HG03196 (cell line): ENCODE data around the gene CNTNAP2.
"Not testable (repeated sequence)": the region's sequence is repeated elsewhere in the genome, so short reads cannot be mapped to it uniquely, and the experiment has no call there.

Experiments used
- ATAC-seq: cut with Tn5 transposase; IDR thresholded peaks from one replicate; pipeline ENCODE4 v1.9.1; 2021; ENCODE audit not compliant: unreplicated experiment

CNTNAP2 gene

DNA sequence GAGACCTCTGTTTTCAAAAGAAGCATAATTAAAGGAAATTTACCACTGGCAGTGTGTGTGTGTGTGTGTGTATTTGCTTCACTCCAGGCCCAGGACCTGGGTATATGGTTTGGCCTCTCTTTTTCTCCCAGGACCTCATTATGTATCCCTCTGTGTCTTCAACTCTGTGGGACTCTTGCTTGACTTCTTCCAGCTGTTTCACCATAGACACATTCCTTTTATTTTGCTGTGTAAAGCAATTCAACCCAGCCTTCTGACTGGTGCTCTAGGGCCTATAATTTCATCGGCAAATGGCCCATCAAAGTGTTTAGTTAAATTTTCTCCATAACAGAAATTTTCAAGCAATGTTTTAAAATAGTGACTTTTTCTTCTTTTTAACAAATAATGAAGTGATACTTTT lies 954.3 kb downstream of the CNTNAP2 start:
- no peak for ATAC-seq

DNA sequence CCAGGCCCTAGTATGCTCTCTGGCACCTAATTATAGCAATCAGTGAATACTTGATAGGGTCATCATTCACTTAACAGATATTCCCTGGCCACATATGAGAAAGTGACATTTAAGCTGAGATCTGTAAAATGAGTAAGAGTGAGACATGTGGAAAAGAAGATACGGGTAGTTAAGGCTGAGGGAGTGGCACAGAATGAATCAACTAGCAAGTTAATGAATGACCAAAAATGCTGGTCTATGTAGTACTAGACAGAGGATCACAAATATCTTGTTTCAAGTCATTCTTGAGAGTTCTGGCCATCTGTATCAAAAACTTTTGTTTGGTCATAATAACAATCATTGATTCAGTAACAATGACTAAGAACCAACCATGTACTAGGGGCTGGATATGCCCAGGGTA lies 954.9 kb downstream of the CNTNAP2 start:
- no peak for ATAC-seq

- no peak for ATAC-seq
These were observed 961.7 kb downstream of the CNTNAP2 start for GRCh38 chr7:147078312-147078711.

GRCh38 chr7:147079083-147079482 lies 962.5 kb downstream of the CNTNAP2 start:
- ATAC-seq = no peak

DNA sequence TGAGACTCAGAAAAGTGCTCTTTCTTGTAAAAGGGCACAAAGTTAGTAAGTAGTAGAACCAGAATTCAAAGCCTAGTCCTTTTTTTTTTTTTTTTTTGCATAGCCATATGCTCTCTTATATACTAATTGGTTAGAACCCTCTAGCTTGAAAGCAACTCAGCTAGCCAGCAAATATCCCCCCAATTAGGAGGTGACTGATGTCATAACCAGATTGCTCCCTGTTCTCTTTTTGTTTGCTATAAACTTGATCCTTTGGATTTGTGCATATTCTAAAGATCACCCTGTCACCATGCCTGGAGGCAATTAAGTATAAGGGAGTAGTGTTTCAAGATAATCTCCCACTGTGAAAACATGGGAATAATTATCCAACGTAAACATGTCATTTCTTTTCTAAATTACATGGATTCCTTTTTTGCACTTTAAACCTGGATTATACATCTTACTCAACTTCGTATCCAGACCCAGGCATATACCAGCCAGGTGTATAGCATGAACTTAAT lies 963.4 kb downstream of the CNTNAP2 start:
- ATAC-seq = no peak

- ATAC-seq = no peak
These were observed 964.5 kb downstream of the CNTNAP2 start for GRCh38 chr7:147081117-147081516.

GRCh38 chr7:147089051-147089461 lies 972.5 kb downstream of the CNTNAP2 start:
- ATAC-seq = no peak

- ATAC-seq = no peak
These were observed 973.0 kb downstream of the CNTNAP2 start for GRCh38 chr7:147089608-147090007.

DNA sequence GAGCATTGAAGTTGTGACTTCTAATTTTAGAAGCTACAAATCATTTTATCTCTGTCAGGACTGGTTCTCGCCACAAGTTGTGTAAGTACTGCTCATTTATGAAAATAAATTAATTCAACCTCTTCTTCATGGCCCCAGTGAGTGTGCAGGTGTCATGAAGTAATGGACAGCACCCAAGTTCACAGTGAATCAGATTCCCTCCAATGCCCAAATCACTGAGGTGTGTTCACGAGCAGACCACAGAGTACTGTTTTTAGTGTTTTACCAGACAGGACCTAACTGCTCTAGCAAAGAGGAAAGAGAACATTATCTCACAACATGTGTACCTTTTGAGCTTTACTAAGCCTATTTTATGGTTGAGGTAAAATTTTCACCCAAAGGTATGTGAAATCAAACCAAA lies 980.0 kb downstream of the CNTNAP2 start:
- no peak for ATAC-seq

DNA sequence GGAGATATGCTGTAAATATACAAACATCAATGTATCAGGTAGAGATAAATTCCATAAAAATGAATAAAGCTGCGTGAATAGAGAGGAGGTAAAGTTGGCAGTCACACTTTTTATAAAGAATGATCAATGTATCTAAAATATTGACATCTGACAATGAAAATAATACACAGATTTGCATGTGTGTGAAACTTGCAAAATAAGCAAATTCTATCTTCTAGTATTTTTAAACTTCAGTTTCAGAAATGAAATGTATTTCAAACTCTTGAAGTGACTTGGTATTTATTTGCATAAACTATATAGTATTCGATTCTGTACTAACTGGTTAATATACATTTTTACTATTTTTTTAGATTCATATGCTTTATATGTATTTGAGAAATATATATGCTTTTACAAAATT lies 986.6 kb downstream of the CNTNAP2 start:
- no peak for ATAC-seq

GRCh38 chr7:147106746-147107145 lies 990.1 kb downstream of the CNTNAP2 start:
- no peak for ATAC-seq

DNA sequence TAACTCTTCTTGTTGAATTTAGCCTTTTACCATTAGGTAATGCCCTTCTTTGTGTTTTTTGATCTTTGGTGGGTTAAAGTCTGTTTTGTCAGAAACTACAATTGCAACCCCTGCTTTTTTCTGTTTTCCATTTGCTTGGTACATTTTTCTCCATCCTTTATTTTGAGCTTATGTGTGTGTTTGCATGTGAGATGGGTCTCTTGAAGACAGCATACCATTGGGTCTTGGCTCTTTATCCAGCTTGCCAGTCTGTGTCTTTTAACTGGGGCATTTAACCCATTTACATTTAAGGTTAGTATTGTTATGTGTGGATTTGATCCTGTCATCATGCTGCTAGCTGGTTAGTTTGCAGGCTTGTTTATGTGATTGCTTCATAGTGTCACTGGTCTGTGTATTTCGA lies 997.9 kb downstream of the CNTNAP2 start:
- not testable (repeated sequence) for ATAC-seq

GRCh38 chr7:147136352-147136751 lies 1019.8 kb downstream of the CNTNAP2 start:
- ATAC-seq = no peak

DNA sequence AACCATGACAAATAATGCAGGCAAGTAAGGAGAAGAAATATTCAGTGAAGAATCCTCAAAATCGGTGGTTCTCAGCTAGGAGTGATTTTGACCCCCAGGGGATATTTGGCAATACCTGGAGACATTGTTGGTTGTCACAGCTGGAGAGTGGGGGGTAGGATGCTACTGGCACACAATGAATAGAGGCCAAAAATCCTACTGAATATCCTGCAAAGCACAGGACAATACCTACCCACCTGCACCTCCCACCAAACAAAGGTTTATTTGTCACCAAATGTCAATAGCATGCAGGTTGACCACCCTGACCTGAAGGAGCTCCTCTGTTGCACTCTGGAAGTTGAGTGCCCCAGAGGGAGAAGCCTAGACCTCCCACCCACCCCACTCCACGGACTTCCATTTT lies 1028.6 kb downstream of the CNTNAP2 start:
- no peak for ATAC-seq

GRCh38 chr7:147146169-147146568 lies 1029.6 kb downstream of the CNTNAP2 start:
- no peak for ATAC-seq

GRCh38 chr7:147151661-147152060 lies 1035.1 kb downstream of the CNTNAP2 start:
- no peak for ATAC-seq

GRCh38 chr7:147153571-147153970 lies 1037.0 kb downstream of the CNTNAP2 start:
- ATAC-seq = no peak

DNA sequence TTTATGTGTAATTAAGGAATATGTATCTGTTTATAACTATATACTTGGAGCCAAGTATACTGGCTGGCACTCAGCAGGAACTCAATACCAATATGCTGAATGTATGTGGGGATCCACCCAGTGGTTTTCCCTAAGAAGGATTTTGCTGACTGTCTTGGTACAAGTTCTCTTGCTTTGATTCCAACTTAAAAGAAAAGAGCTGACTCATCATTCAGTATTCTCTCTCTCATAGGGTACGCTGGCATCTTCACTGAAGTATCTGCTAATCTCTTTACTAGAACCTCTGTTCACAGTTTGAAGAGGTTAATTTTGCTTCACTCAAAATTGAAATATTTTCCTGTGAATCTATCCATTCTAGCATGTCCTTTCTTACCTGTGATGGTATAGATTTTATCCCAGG lies 1044.8 kb downstream of the CNTNAP2 start:
- no peak for ATAC-seq

GRCh38 chr7:147170341-147171012 lies 1053.9 kb downstream of the CNTNAP2 start:
- ATAC-seq = no peak

DNA sequence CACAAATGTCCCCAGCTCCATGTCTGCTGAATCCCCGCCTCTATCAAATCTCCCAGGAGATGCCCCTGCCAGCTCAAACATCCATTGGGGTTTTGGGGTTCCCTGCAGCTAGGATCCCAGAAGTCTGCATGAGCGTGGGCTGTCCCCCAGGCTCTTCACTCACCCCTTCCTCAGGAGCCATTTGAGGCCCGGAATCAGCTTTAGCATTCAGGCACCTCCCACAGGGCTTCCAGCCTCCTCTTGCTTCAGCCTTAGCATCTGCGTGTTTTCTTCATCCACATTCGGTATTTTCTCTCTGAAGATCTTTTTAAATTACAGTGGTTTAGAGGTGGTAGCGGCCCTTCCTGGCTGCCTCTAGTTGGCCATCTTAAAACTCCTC lies 1054.4 kb downstream of the CNTNAP2 start:
- no peak for ATAC-seq

GRCh38 chr7:147173883-147174282 lies 1057.3 kb downstream of the CNTNAP2 start:
- no peak for ATAC-seq

DNA sequence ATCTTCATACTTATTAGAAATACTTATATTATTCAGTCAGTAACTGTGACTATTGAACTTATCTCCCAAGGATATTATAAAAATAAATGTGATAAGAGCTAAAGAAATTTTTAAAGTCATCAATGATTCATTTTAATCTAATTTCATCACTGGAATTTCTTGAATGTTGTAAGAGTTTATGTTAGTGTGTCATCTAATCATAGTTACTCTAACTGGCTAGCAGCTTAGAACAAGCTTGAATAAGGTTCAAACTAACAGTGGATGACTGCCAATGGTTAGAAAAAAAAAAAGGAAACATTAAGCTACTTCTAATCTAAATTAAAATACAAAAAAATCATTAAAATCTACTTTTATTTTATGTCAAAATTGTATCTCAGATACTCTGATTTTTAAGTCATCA lies 1066.3 kb downstream of the CNTNAP2 start:
- no peak for ATAC-seq

DNA sequence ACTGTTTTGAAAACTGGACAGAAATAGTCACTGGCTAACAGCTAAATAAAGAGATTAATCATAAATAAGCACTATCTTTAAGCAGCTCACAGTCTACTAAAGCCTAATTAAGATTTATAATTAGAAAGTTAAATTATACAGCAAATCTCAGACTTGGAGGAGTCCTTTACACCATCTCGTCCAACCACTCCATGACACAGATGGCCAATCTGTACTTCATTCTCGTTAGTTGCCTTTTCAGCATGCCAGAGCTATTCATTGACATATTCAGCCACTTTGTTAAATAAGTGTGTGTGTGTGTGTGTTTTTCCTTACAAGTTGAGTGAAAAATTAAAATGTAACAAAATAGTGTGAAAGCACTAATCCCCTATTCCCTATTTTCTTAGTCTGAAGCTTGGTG lies 1066.7 kb downstream of the CNTNAP2 start:
- ATAC-seq = no peak
